ENCODE results near the gene NKG7.

Gene NKG7

DNA sequence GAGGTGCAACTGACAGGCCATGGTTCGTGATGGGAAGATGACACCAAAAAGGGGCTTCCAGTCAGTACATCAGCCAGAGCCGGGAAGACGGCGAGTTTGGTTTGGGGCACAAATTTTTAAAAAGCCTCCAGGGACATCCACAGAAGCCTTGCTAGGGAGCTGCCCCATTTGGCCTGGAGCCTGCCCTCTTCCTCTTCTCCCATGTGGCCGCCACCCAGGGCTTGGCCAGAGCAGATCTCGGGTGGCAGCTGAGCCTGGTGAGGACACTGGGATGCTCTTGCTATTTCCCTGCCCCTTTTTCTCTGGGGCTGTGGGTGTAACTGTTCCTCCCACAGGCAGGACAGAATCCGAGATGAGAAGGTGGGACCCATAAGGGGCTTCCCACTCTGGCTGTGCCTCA lies 14.5 kb downstream of the NKG7 start:
- no peak for DNase-seq

DNA sequence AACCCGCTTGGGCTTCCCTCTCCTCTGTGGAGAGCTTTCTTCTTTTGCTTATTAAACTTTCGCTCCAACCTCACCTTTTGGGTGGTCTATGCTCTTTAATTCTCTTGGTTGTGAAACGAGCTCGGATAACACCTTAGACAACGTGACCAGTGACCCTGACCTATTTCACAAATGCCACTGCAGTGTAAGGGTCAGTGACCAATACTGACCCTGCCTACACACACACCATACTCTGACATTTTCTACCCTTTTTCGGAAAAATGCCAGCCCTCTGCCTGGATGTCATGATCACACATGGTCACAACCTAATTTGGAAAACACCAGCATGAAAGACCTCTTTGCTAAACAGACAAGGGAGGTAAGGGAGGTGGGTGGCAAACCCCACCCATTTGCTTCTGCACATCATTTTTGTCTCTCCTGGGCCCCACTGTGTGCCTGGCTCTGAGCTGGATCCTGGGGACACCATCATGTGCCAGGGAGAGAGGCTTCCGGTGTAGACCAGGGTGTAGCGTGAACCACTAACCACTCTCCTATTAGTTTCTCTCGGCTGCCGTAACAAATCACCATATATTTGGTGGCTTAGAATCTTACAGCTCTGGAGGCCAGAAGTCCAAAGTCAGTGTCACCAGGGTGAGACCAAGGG lies 16.2 kb downstream of the NKG7 start:
- no peak for DNase-seq

DNA sequence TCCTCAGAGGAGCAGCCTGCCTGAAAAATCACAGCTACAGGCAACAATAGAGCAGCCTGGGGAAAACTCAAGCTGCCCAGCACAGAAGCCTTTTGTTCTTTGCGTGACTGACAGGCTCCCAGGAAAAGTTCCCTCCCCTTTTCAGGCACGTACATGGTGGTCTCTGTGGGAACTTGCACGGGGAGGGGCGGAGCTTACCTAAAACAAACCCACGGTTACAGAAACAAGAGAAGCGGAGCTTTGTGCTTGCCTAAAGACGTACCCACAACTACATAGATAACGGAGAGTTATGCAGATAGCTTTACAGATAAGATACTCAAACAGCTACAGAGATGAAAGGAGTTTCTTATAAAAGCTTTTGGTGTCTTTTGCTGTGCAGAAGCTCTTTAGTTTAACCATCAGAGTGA lies 17.7 kb downstream of the NKG7 start:
- no peak for DNase-seq

DNA sequence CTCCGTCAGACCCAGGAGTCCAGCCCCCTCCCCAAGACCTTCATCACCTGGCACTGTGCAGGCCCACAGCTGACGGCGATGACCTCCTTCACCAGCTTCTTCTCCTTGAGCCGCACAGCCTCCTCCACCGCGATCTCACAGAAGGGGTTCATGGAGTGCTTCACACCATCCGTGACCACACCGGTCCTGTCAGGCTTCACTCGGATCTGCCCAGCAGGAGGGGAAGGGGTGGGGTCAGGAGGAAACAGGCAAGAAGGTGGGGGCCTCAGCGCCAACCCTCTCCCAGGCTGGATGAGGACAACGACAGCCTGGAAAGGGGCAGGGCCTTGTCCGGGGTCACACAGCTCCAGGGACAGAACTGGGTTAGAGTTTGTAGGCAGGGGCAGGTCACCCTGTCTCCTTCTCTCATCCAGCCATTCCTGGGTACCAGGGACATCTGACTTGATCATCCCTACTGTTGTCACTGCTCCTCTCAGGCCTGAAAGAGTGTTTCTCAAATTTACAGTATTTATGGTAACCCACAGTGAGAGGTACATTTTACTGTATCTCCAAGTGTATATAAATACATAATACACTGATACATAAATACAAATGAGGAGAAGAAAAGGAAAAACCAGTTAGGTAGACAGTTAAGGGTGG lies 18.2 kb downstream of the NKG7 start:
- DNase-seq: no peak

DNA sequence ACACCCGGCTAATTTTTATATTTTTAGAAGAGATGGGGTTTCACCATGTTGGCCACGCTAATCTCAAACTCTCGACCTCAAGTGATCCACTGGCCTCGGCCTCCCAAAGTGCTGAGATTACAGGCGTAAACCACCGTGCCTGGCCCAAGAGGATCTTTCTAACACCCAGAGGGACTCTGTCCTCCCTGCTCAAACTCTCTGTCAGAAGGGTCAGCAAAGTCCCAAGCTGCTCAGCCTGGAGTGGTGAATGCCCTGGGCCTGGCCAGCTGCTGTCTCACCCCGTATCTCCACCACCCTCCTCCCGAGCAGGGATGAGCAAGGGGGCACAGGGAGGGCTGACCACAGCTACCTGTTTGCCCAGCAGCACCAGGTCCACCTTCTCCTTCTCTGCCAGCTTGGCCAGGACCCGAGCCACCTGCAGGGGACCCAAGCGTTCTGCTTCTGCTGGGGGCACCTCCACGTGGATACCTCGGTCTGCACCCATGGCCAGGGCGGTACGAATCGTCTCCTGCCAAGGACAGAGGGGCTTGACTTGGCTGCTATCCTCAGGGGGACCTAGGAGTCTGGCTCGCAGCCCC lies 19.6 kb downstream of the NKG7 start:
- DNase-seq: no peak

DNA sequence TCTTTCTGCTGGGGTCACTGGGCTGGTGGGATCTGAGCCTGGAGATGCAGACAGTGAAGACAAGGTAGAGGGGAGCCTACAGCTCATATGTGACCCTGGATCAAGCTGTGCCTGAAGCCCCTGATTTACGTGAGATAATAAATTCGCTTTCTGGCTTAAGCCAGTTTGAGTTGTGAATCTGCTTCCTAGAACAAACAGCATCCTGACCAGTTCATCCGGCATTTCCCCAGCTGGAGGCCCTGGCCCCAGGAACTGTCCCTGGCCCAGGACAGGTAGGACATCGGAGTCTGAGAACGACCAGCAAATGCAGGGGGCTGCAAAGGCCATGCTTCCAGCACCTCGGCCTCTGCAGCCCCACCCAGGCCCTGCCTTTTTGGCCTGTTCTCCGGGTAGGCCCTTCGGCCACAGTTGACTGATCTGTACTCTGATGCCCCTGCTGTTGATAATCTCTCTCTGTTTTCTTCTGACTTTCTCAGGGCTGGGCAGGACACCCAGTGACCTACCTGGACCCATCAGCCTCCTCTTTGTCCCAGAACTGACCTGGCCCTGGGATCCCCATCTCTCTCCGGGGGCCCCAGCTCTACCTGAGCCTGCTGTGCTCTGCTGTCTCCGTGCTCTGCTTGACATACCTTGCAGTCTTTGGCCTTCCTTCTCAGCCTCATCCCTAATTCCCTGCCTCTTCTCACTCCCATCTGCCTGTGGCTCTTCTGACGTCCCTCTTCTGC lies 21.0 kb downstream of the NKG7 start:
- no peak for DNase-seq

DNA sequence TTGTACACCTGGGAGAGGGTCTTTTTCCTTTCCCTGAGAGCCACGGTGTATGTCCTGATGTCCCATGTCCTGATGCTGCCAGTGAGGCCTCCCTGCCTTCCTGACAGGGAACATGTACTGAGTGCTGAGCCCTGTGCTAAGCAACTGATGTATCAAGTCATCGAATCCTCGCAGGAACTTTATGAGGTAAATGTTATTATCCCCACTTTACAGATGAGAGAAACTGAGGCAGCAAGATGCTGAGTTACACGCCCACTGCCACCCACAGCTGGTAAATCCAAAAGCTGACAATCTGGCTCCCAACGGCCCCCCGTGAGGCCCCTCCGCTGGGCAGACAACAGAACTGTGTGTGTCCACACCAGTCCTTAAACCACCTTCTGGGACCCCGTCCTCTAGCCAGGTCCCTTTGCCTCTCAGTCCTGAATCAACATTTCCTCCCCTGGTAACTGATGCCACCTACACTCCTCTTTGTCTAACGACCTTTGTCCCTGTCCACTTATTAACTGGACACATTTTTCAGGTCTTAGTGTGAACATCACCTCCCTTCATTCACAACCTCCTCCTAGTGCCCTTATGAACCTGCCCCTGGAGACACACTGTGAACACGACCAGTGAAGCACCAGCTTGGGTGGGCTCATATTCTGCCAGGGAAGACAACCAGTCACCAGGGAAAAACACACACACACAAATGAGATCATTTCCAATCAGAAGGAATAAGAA lies 25.1 kb downstream of the NKG7 start:
- no peak for DNase-seq

DNA sequence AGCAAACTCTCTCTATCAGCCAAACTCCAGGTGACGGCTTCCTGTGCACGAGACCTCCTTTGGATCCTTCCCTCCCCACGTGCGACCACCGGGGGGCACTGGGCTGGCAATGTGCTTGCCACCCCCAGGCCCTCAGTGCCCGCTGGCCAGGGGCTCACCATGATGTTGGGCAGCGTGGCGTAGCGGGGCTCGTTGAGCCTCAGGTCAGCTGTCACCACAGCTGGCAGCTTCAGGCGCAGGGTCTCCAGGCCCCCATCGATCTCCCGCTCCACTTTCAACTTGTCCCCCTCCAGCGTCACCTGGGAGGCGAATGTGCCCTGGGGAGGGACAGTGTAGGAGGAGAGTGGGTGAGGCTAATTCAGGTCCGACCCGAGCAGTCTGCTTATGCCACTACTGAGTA lies 25.7 kb downstream of the NKG7 start:
- DNase-seq: no peak

DNA sequence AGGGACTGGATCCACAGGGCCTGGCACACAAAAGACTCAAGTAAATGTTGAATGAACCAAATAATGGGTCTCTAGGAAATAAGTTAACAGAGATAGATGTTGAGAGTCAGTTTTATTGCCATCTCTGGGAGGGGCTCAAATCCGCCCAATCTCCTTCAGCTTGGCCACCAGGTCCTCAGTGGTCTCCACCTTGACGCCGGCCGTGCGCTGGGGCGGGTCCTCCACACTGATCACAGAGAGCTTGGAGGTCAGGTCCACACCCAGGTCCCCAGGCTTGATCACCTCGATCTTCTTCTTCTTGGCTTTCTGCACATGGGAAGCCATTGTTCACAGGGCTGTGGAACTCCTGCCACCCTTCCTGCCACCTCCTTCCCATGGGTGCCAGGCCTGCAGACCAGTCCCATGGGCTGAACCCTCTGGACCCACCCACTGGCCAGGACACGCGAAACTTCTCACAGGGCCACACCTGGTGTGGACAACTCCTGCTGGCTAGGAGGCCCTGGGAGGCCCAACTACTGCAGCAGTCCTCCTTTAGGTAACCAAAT lies 27.3 kb downstream of the NKG7 start:
- DNase-seq: no peak

DNA sequence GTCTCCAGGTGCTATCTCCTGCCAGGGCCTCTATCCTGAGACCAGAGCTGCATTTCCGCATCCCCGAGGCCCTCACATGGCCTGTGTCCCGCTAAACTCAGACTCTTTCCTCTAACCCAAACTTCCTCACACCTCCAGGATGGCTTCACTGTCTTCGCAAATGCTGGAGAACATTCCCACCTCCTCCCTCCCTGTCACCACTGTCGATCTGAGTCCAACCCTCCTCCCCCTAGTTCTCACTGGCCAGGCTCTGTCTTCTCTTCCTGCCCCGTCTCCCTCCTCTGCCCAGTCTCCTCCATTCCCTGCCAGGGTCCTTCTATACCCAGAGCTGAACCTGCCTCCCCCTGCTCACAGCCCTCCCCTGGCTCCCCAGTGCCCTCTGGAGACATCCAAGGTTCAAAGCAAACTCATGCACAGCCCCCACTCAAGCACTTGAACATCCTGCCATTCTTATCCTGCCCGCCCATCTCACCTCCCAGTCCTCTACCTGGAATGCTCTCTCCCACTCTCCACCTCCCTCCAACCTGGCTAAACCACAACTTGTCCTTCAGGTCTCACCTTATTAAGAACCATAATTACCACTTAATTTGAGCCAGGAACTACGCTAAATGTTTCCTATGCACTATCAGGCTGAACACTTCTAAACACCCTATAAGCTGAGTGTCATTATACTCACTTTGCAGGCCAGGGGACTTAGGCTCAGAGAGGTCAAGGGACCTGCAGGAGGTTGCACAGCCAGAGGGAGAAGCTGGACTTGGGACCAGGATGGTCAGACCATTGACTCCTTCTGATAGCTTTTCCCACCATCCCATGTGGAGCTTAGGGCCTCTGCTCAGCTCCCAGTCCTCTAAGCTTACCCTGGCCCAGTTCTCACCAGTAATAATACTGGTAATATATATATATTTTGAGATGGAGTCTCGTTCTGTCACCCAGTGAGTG lies 29.6 kb downstream of the NKG7 start:
- DNase-seq: no peak

DNA sequence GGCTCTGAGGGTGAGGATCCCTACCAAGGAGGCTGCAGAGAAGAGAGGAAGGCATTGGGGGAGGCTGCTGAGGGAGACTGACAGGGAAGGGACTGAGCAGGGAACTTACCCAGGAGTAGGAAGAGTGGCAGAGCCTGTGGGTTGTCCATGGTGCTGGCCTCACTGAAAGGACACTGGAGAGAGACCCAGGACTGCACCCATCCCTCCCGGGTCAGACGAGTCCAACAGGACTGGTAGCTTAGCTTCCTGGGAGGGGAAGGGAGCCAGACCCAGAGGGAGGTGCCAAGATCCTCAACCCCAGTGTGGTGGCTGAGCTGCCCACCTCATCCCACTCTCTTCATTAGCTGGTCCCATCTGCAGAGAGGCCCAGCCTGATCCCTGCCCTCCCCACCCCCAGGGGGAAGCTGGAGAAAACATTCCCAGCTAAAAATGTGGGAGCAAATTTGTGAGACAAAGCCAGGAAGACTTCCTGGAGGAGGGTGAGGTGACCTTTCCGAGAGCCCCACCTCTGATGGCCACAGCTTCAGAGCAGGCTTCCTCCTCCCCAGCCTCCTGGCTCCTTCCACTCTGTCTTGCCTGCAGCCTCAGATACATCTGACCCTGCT lies 30.4 kb downstream of the NKG7 start, which contains the start of gene VSIG10L:
Gene VSIG10L (minus strand): TSS at position 164 of the 605 bp plus-strand sequence. CDS start 15 bp downstream, at position 149.
- DNase-seq: no peak

DNA sequence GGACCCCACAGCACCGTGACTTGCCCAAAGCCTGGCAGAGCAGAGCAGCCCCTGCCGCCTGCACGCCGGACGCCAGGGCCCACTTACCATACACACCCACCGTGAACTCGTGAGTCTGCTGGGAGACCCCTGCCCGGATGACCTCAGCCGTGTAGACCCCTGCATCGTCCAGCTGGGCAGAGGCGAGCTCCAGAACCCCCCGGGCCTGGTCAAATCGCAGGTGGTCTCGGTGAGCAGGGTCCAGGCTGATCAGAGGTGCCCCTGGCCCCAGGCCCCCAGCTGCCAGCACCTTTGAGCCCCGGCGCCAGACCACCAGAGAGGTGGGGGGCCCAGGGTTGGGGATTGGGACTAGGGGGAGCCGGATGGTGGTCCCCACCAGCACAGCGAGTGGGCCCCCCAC lies 31.4 kb downstream of the NKG7 start:
- no peak for DNase-seq

DNA sequence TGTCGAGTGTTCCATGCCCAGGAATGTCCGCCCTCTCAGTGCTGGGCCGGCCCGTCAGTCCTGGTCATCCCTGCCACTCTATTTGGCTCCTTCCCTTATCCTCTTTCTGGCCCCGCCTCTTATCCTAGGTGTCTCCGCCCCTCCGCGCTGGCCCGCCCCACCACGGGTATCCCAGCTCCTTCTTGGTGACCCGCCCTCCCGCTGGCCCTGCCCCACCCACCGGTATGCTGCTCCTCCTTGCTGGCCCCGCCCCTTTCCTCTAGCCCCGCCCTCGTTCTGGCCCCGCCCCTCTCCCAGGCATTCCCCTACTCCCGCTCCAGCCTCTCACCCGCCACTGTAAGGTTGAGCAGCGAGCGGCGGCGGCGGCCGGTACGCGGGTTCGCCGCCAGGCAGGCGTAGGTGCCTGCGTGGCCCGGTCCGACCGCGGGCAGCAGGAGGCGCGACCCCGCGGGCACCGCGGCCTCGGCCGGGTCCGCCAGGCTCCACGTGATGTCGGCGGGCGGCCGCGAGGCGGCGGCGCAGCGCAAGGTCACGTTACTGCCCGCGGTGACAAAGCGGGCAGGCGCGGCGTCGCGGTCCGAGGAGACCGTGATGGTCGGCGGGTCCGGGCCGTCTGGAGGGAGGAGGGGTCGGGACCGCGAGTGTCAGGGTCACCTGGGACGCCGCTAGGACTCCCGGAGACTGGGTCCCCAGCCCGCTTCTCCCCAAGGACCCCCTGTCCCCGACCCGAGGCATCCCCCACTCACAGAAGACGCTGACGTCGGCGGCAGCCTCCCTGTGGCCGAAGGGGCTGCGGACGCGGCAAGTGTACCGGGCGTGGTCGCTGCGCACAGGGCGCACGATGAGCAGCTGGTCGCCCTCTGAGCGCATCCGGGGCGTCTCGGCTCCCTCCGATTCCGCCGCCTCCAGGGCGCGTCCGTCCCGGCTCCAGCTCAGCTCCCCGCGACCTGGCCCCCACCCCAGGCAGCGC lies 32.5 kb downstream of the NKG7 start:
- peak; percentile 84 to 89 for DNase-seq

DNA sequence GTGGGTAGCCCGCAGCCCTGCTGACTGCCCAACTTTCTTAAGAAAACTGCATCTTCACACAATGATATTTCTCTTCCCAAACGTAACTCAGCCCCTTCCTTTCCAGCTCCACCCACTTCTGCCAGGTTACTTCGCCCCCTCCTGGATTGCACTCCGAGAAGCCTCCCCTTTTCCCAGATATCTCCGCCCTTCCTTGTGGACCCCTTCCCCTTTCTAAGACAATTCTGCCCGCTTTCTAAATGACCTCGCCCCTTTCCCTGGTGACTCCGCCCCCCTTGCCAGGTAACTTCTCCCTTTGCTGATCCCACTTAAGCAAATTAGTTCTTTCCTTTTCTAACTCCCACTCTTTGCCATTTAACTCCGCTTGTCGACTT lies 33.2 kb downstream of the NKG7 start:
- no peak for DNase-seq

DNA sequence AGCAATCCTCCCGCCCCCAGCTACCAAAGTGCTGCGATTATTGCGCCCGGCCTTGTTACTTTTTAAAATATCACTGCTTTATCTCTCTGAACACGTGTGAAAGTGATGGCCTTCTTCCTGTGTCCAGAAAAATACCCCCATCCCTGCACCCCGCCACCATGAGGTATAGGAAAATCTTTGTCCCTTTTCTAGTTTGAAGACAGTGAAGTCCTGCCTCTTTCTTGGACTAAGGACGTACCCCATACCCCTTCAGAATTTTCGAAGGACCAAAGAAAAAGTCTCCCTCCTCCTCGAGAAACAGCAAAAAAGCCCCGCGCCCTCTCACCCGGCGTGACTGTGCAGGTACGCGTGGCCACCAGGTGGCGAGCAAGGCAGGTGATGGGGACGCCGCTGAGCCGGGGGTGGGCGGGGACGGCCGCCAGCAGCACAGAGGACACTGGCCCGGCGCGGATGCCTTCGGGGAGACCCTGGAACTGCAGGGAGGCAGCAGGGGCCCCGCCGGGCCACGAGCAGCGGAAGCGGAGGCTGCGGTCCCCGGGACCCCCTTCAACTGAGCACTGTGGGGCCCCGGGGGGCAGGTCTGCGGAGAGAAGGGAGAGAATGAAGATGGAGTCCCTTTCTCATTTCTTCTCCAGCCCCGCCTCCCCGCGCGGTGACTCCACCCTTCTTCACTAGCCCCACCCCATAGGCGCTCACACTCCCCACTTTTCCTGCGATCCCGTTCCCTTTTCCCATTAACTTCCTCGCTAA lies 33.7 kb downstream of the NKG7 start:
- DNase-seq: peak; percentile 50 to 73

DNA sequence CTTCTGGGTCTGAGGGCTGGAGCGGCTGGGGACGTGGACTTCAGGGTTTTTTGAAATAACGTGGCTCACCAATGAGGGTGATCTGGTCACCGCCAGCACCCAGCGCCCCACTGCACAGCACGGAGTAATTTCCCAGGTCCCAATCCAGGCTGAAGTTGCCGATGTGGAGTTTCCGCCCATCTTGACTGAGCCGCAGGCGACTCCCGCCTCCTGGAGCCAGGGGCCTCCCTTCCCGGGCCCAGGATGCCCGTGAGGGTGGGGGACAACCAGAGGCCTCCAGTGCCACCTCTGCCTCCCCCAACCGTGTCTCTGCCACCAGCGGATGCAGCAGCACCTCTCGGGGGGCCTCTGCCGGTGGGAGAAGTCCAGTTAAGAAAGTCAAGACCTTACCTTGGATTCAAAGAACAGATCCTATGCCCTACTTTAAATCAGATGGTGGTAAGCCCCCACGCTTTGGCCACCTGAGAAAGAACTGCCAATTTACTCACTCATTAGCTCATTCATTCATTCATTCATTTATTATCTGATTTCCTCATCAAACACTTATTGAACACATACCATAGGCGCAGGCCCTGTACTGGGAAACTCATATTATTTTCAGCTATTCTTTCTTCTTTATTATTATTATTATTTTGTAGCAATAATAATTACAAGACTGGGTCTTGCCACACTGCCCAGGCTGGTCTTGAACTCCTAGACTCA lies 34.4 kb downstream of the NKG7 start:
- DNase-seq: no peak

DNA sequence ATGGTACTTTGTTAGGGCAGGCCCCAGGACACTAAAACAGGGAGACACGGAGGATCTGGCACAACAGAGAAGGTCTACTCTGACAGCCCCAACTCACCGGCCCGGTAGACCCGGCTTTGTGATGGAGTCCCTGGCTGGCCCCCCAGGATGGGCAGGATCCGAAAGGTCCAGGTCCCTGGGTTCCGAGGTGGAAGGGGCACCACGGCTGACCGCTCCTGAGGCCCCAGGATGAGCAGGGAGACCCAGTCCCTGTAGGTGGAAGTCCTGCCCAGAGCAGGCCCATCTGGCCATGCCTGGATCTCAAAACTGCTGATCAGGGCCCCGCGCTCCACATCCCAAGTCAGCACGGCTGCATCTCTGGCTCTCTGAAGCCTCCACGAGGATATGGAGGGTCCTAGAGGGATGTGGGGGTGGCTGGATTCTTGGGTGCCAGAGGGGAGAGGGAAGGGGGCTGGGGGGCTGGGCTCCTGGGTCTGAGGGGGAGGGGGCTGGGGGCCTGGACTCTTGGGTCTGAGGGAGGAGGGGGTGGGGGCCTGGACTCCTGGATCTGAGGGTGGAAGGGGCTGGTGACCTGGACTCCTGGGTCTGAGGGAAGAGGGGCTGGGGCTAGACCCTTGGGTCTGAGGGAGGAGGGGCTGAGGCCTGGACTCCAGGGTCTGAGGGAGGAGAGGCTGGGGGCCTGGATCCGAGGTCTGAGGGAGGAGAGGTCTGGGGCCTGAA lies 35.2 kb downstream of the NKG7 start:
- no peak for DNase-seq
